HEK293T (cell line): Measurements from ENCODE around the gene TAGLN2.
A peak's percentile ranks its signal among the peaks of the same experiment; 100 is the strongest.

ENCODE experiments used
- CTCF ChIA-PET: fragments of 350-600 bp; formaldehyde crosslinking; extraction: SDS; loops from one replicate; lab custom pipeline; 2021; ENCODE audit warnings: antibody characterized with exemption, inconsistent platforms; lab: Yijun Ruan, JAX
- POLR2A ChIA-PET: fragments of 350-600 bp; formaldehyde crosslinking; extraction: SDS; loops from one replicate; lab custom pipeline; 2020; ENCODE audit warnings: antibody characterized with exemption, inconsistent platforms; lab: Yijun Ruan, JAX
- DNase-seq: peaks from one replicate; pipeline ENCODE4 v3.0.0; 2012; ENCODE audit warnings: mixed read lengths; ENCODE audit errors: extremely low spot score
- ARNT ChIP-seq: fragments of 450-650 bp; IDR thresholded peaks from 2 replicates; pipeline ENCODE4 v1.6.1; 2017; ENCODE audit warnings: mild to moderate bottlenecking
- BHLHE40 ChIP-seq: fragments of 450-650 bp; IDR thresholded peaks from 2 replicates; pipeline ENCODE4 v1.6.1; 2016; ENCODE audit warnings: mild to moderate bottlenecking, moderate library complexity, borderline replicate concordance
- CTBP1 ChIP-seq: fragments of 450-650 bp; IDR thresholded peaks from 2 replicates; pipeline ENCODE4 v1.6.1; 2016; ENCODE audit warnings: borderline replicate concordance
- ELF4 ChIP-seq: fragments of 450-650 bp; IDR thresholded peaks from 2 replicates; pipeline ENCODE4 v1.6.1; 2017; ENCODE audit warnings: antibody characterized with exemption
- FOXA1 ChIP-seq: fragments of 450-650 bp; IDR thresholded peaks from 2 replicates; pipeline ENCODE4 v1.6.1; 2016; ENCODE audit warnings: mild to moderate bottlenecking
- FOXK2 ChIP-seq: fragments of 450-650 bp; IDR thresholded peaks from 2 replicates; pipeline ENCODE4 v1.6.1; 2016; ENCODE audit warnings: mild to moderate bottlenecking
- FOXM1 ChIP-seq: fragments of 450-650 bp; IDR thresholded peaks from 2 replicates; pipeline ENCODE4 v1.6.1; 2017; ENCODE audit warnings: mild to moderate bottlenecking, borderline replicate concordance
- HDGF ChIP-seq: fragments of 450-650 bp; IDR thresholded peaks from 2 replicates; pipeline ENCODE4 v1.6.1; 2017; ENCODE audit warnings: antibody characterized with exemption, borderline replicate concordance
- L3MBTL2 ChIP-seq: fragments of 450-650 bp; conservative IDR thresholded peaks from 2 replicates; pipeline ENCODE4 v1.6.1; 2016; ENCODE audit warnings: mild to moderate bottlenecking
- LEF1 ChIP-seq: fragments of 450-650 bp; IDR thresholded peaks from 2 replicates; pipeline ENCODE4 v1.6.1; 2017; ENCODE audit warnings: mild to moderate bottlenecking, borderline replicate concordance
- NFRKB ChIP-seq: fragments of 450-650 bp; IDR thresholded peaks from 2 replicates; pipeline ENCODE4 v1.6.1; 2016; ENCODE audit warnings: mild to moderate bottlenecking, moderate library complexity
- SP1 ChIP-seq: fragments of 450-650 bp; IDR thresholded peaks from 2 replicates; pipeline ENCODE4 v1.6.1; 2017
- SUZ12 ChIP-seq: fragments of 450-650 bp; IDR thresholded peaks from 2 replicates; pipeline ENCODE4 v1.6.1; 2016; ENCODE audit warnings: mild to moderate bottlenecking
- TARDBP ChIP-seq: fragments of 450-650 bp; IDR thresholded peaks from 2 replicates; pipeline ENCODE4 v1.6.1; 2016
- ZNF384 ChIP-seq: fragments of 450-650 bp; IDR thresholded peaks from 2 replicates; pipeline ENCODE4 v1.6.1; 2016
- TF ChIP-seq, protein P1 (sequence below): fragments of 450-650 bp; IDR thresholded peaks from 2 replicates; pipeline ENCODE4 v1.6.1; 2016

TAGLN2 gene

GRCh38 chr1:159917533-159918351 lies 7.6 kb downstream of the TAGLN2 start:
- no peak for DNase-seq
- ChIA-PET POLR2A (no interaction called here), CTCF (interaction anchor here (1.7 kb wide), 1 partner anchor 90 kb away, joined by 4 read pairs; no protein-coding TSS in a partner anchor)
- TF ChIP-seq FOXM1 (no peak), SP1 (no peak), ARNT (no peak), BHLHE40 (no peak), HDGF (no peak), FOXK2 (no peak), ELF4 (no peak)

DNA sequence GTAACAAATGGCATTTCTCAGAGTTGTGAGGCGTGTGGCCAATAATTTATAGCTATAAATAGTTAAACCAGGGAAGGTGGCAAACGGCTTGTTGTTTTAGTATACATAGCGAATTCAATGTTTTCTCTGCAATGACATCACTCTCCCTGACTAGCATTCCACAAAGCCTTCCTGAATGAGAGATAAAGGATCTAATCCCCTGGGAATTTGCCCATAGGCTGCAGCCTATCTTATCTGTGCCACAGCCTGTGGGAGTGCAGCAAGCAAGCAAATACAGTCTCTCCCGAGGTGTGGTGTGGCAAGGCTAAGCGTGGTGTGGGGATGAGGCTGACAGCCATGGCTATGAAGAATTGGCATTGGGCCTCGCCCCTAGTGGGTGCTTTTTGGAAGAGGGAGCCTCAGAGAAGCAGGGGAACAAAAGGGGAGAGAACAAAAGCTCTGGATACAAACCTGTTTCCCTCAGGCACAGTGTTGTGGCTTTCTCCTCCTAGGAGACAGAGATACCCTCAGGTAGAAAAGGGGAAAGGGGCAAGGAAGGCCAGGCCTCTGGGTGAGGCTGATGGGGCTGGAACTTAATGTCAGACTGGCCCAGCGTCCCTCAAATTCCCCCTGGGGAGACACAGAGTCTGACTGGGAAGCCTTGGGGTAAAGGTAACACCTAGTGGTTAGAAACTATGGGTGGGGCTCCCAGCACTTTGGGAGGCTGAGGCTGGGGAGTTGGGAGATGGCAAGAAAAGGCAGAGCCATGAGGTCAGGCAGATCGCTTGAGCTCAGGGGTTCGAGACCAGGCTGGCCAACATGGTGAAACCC lies 8.9 kb downstream of the TAGLN2 start:
- TF ChIP-seq, protein P1, sequence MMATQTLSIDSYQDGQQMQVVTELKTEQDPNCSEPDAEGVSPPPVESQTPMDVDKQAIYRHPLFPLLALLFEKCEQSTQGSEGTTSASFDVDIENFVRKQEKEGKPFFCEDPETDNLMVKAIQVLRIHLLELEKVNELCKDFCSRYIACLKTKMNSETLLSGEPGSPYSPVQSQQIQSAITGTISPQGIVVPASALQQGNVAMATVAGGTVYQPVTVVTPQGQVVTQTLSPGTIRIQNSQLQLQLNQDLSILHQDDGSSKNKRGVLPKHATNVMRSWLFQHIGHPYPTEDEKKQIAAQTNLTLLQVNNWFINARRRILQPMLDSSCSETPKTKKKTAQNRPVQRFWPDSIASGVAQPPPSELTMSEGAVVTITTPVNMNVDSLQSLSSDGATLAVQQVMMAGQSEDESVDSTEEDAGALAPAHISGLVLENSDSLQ = 0 out of 2 replicates have a peak, but pooled peaks have one; percentile 28
- TF ChIP-seq CTBP1 (peak; percentile 40; the same call in 1 of the 2 replicates), FOXK2 (no peak), HDGF (no peak), BHLHE40 (no peak), LEF1 (no peak)
- ChIA-PET POLR2A (interaction anchor here (0.7 to 2.5 kb wide), 2 partner anchors 8 to 16 kb away, joined by 3 to 24 read pairs; partner anchors contain the start of gene TAGLN2), CTCF (interaction anchor here (1.0 to 1.7 kb wide), 3 partner anchors 23 to 118 kb away, joined by 3 to 7 read pairs (median 3); partner anchors contain the start of gene IGSF9)
- peak; percentile 50 for DNase-seq

GRCh38 chr1:159915571-159916241 lies 9.6 kb downstream of the TAGLN2 start:
- ChIA-PET CTCF (interaction anchor here (1.0 to 1.7 kb wide), 4 partner anchors 24 to 117 kb away, joined by 3 to 7 read pairs (median 4); partner anchors contain the start of gene IGSF9), POLR2A (interaction anchor here (0.8 to 2.5 kb wide), 2 partner anchors 9 to 15 kb away, joined by 3 to 24 read pairs; partner anchors contain the start of gene TAGLN2)
- DNase-seq = no peak
- no peak for TF ChIP-seq LEF1
- no peak for TF ChIP-seq FOXK2
- no peak for TF ChIP-seq HDGF
- TF ChIP-seq L3MBTL2 = no peak
- TF ChIP-seq SUZ12 = no peak
- TF ChIP-seq, protein P1 = no peak
- no peak for TF ChIP-seq ARNT
- no peak for TF ChIP-seq CTBP1
- TF ChIP-seq FOXM1 = no peak
- TF ChIP-seq ELF4 = no peak
- TF ChIP-seq FOXA1 = no peak
- TF ChIP-seq ZNF384 = no peak
- TF ChIP-seq NFRKB = no peak
- TF ChIP-seq BHLHE40 = no peak
- TF ChIP-seq TARDBP = no peak
- no peak for TF ChIP-seq SP1

DNA sequence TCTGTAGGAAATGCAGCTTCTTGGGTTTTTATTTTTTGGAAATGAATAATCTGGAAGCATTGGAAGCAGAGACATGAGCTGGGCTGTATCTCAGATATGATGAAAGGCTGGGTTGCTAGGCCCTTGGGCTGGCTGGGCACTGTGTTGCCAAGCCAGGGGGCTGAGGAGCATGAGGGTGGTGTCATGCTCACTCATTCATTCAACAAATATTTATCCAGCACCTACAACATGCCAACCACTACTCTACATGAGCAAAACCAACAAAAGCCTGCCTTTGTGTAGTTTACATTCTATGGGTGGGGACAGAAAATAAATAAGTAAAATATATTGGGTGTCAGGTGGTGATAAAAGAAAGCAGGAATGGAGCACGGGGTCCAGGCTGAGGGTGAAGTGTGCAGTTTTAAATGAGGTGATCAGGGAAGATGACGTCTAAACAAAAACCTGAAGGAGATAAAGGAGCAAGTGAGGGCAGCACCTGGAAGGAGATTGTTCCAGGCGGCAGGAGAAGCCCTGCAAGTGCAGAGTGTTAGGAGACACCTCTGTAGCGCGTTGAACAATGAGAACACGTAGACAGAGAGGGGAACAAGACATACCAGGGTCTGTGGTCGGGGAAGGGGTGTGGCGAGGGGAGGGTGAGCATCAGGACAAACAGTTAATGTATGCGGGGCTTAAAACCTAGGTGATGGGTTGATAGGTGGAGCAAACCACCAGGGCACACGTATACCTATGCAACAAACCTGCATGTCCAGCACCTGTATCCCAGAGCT lies 10.9 kb downstream of the TAGLN2 start:
- ChIA-PET POLR2A (interaction anchor here (1.2 kb wide), 1 partner anchor 10 kb away, joined by 6 read pairs; no protein-coding TSS in a partner anchor), CTCF (interaction anchor here (1.7 kb wide), 1 partner anchor 116 kb away, joined by 7 read pairs; no protein-coding TSS in a partner anchor)
- TF ChIP-seq FOXA1 = no peak
- no peak for TF ChIP-seq BHLHE40
- TF ChIP-seq ZNF384 = no peak
- TF ChIP-seq, protein P1 = no peak
- no peak for TF ChIP-seq HDGF
- TF ChIP-seq TARDBP = no peak
- no peak for TF ChIP-seq SP1
- no peak for TF ChIP-seq CTBP1
- no peak for TF ChIP-seq ARNT
- no peak for TF ChIP-seq L3MBTL2
- DNase-seq = no peak
